ENCODE measurements around the gene CACFD1. TPM values are rescaled to one million over a fixed set of nuclear protein-coding genes. Genes with fewer than 3 reads are reported as not detected.

The CACFD1 gene
- total and polyA plus RNA-seq, 2 donors (not counting 1 experiment from before 2014, with no cell fraction given) = 27.4 to 31.1 TPM

GRCh38 chr9:133485531-133486260 lies 25.9 kb downstream of the CACFD1 start:
- ChIA-PET CTCF (interaction anchor here (0.8 to 11.0 kb wide), 17 partner anchors 8 to 337 kb away, joined by 3 to 144 read pairs (median 5); partner anchors contain the start of gene REXO4), POLR2A (no interaction called here)
- Histone ChIP-seq H3K4me1 (ENCODE audit: control insufficient read depth in 2 of 2, insufficient read depth in 2 of 2, low read length in 2 of 2) (peaks cover 5 to 10% of the 10 kb centered on the region in 2 donors), H2AFZ (ENCODE audit: insufficient read depth, low read depth, low read length, poor library complexity, severe bottlenecking) (peak overlapping the region; percentile 43), H3K4me3 (ENCODE audit: control extremely low read depth in 1 of 5, extremely low read depth in 1 of 5, insufficient read depth in 1 of 5, low read depth in 2 of 5, low read length in 4 of 5) (peak overlapping the region in 3 of 5 experiments; percentile 14 to 31 (median 28)), H3K27ac (ENCODE audit: low read length in 2 of 2) (no peak overlapping the region), H3K4me2 (replicated peaks; ENCODE audit: low read depth, low read length, poor library complexity, severe bottlenecking) (peak overlapping the region; percentile 76), H3K27me3 (replicated peaks in 1 of 4; ENCODE audit: control extremely low read depth in 1 of 4, control insufficient read depth in 3 of 4, insufficient read depth in 4 of 4, low read length in 3 of 4) (peaks cover 0 to 10% (median 0%) of the 10 kb centered on the region in 4 experiments), H3K79me2 (ENCODE audit: control insufficient read depth, insufficient read depth, low read length) (no peaks in the 10 kb centered on the region), H3K9me3 (ENCODE audit: control extremely low read depth in 1 of 3, control insufficient read depth in 2 of 3, insufficient read depth in 1 of 3, low read length in 2 of 3) (no peaks in the 10 kb centered on the region), H4K20me1 (ENCODE audit: control insufficient read depth, insufficient read depth, low read length, poor library complexity, severe bottlenecking) (no peaks in the 10 kb centered on the region), H3K9ac (ENCODE audit: low read length) (peak overlapping the region; percentile 25), H3K36me3 (replicated peaks in 1 of 2; ENCODE audit: control extremely low read depth in 1 of 2, control insufficient read depth in 1 of 2, extremely low read depth in 1 of 2, insufficient read depth in 2 of 2, low read length in 1 of 2) (no peaks in the 10 kb centered on the region)
- H3K4me3 Mint-ChIP-seq = peak overlapping the region; percentile 59
- no peak for TF ChIP-seq EZH2 (IDR thresholded peaks at IDR 0.05; ENCODE audit: borderline replicate concordance, insufficient read depth, low read depth, low read length, poor library complexity, severe bottlenecking)
- TF ChIP-seq CTCF (IDR thresholded peaks at IDR 0.05) = no peak
- H3K9me3 Mint-ChIP-seq (ENCODE audit: insufficient read depth) = no peaks in the 10 kb centered on the region
- WGBS (ENCODE audit: insufficient coverage) = 52% methylated on average over 23 of the region's 25 CpGs
- peak; percentile 62 for ATAC-seq (ENCODE audit: low read depth)
- H3K27me3 Mint-ChIP-seq = peaks cover 18% of the 10 kb centered on the region
- H3K4me1 Mint-ChIP-seq = peaks cover 4% of the 10 kb centered on the region
- no peak for DNase-seq
- intact Hi-C loops (cut with micrococcal nuclease) = loop anchor here (1.0 to 5.0 kb wide), 4 partner anchors 25 to 463 kb away; no protein-coding TSS in a partner anchor
- no peak overlapping the region for H3K27ac Mint-ChIP-seq

- Mint-ChIP-seq H3K27me3 (peaks cover 18% of the 10 kb centered on the region), H3K4me3 (no peak overlapping the region), H3K4me1 (peaks cover 4% of the 10 kb centered on the region), H3K27ac (no peak overlapping the region), H3K9me3 (ENCODE audit: insufficient read depth) (no peaks in the 10 kb centered on the region)
- 94% methylated on average over 8 of the region's 8 CpGs for WGBS (ENCODE audit: insufficient coverage)
- no peak overlapping the region for H3K9ac ChIP-seq (ENCODE audit: low read length)
- peaks cover 0 to 10% (median 0%) of the 10 kb centered on the region in 4 experiments for H3K27me3 ChIP-seq (replicated peaks in 1 of 4; ENCODE audit: control extremely low read depth in 1 of 4, control insufficient read depth in 3 of 4, insufficient read depth in 4 of 4, low read length in 3 of 4)
- H2AFZ ChIP-seq (ENCODE audit: insufficient read depth, low read depth, low read length, poor library complexity, severe bottlenecking) = no peak overlapping the region
- intact Hi-C loops (cut with micrococcal nuclease) = loop anchor here (2.0 to 5.0 kb wide), 2 partner anchors 27 to 465 kb away; no protein-coding TSS in a partner anchor
- H3K79me2 ChIP-seq (ENCODE audit: control insufficient read depth, insufficient read depth, low read length) = no peaks in the 10 kb centered on the region
- H3K9me3 ChIP-seq (ENCODE audit: control extremely low read depth in 1 of 3, control insufficient read depth in 2 of 3, insufficient read depth in 1 of 3, low read length in 2 of 3) = no peaks in the 10 kb centered on the region
- DNase-seq (no peak), ATAC-seq (ENCODE audit: low read depth) (no peak)
- no peak overlapping the region for H3K27ac ChIP-seq (ENCODE audit: low read length in 2 of 2)
- H4K20me1 ChIP-seq (ENCODE audit: control insufficient read depth, insufficient read depth, low read length, poor library complexity, severe bottlenecking) = no peaks in the 10 kb centered on the region
- no peak overlapping the region for H3K4me3 ChIP-seq (ENCODE audit: control extremely low read depth in 1 of 5, extremely low read depth in 1 of 5, insufficient read depth in 1 of 5, low read depth in 2 of 5, low read length in 4 of 5)
- H3K36me3 ChIP-seq (replicated peaks in 1 of 2; ENCODE audit: control extremely low read depth in 1 of 2, control insufficient read depth in 1 of 2, extremely low read depth in 1 of 2, insufficient read depth in 2 of 2, low read length in 1 of 2) = no peaks in the 10 kb centered on the region
- H3K4me2 ChIP-seq (replicated peaks; ENCODE audit: low read depth, low read length, poor library complexity, severe bottlenecking) = no peak overlapping the region
- TF ChIP-seq EZH2 (IDR thresholded peaks at IDR 0.05; ENCODE audit: borderline replicate concordance, insufficient read depth, low read depth, low read length, poor library complexity, severe bottlenecking) (no peak), CTCF (IDR thresholded peaks at IDR 0.05) (no peak)
- peaks cover 5 to 10% of the 10 kb centered on the region in 2 donors for H3K4me1 ChIP-seq (ENCODE audit: control insufficient read depth in 2 of 2, insufficient read depth in 2 of 2, low read length in 2 of 2)
- CTCF ChIA-PET = interaction anchor here (1.2 to 11.0 kb wide), 8 partner anchors 11 to 303 kb away, joined by 4 to 144 read pairs (median 6); no protein-coding TSS in a partner anchor
- POLR2A ChIA-PET = no interaction called here
Observed at GRCh38 chr9:133487331-133487725, 27.6 kb downstream of the CACFD1 start.
